ENCODE data around the gene ZNF726. TPM values are rescaled to one million over a fixed set of nuclear protein-coding genes. Genes with fewer than 3 reads are reported as not detected.
"Not testable (repeated sequence)": the region's sequence is repeated elsewhere in the genome, so short reads cannot be mapped to it uniquely, and the experiment has no call there.

Gene ZNF726
- total and polyA plus RNA-seq, 4 donors = 6.7 to 9.9 (median 8.3) TPM

GRCh38 chr19:23925285-23925684 is 10.6 kb downstream of the ZNF726 start:
- Histone ChIP-seq H3K36me3 (ENCODE audit: control insufficient read depth, insufficient read depth, low read length) (peaks cover 5% of the 10 kb centered on the region), H3K9me3 (ENCODE audit: control insufficient read depth, insufficient read depth, low read length) (no peaks in the 10 kb centered on the region), H3K4me3 (ENCODE audit: low read depth, low read length) (no peak overlapping the region), H3K4me1 (ENCODE audit: control insufficient read depth, insufficient read depth, low read length) (no peaks in the 10 kb centered on the region), H3K27me3 (ENCODE audit: control insufficient read depth, insufficient read depth, low read length) (no peaks in the 10 kb centered on the region), H3K27ac (ENCODE audit: low read depth, low read length) (no peak overlapping the region)
- DNase-seq (ENCODE audit: low read depth in 4 of 6, low spot score in 6 of 6) = no peak
- WGBS (ENCODE audit: insufficient coverage) = no CpG with 5 or more reads among the region's 5 CpGs

DNA sequence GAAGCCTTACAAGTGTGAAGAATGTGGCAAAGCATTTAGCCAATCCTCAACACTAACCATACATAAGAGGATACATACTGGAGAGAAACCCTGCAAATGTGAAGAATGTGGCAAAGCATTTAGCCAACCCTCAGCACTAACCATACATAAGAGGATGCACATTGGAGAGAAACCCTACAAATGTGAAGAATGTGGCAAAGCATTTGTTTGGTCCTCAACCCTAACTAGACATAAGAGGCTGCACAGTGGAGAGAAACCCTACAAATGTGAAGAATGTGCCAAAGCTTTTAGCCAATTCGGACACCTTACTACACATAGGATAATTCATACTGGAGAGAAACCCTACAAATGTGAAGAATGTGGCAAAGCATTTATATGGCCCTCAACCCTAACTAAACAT is 18.2 kb downstream of the ZNF726 start:
- WGBS (ENCODE audit: insufficient coverage) = no CpG with 5 or more reads among the region's 1 CpG
- DNase-seq (ENCODE audit: low read depth in 4 of 6, low spot score in 6 of 6) = no peak
- Histone ChIP-seq H3K27me3 (ENCODE audit: control insufficient read depth, insufficient read depth, low read length) (no peaks in the 10 kb centered on the region), H3K4me3 (ENCODE audit: low read depth, low read length) (no peak overlapping the region), H3K27ac (ENCODE audit: low read depth, low read length) (no peak overlapping the region), H3K36me3 (ENCODE audit: control insufficient read depth, insufficient read depth, low read length) (no peaks in the 10 kb centered on the region), H3K4me1 (ENCODE audit: control insufficient read depth, insufficient read depth, low read length) (no peaks in the 10 kb centered on the region), H3K9me3 (ENCODE audit: control insufficient read depth, insufficient read depth, low read length) (peaks cover 3% of the 10 kb centered on the region)

GRCh38 chr19:23937031-23937430 is 22.3 kb downstream of the ZNF726 start:
- not testable (repeated sequence) for DNase-seq (ENCODE audit: low read depth in 4 of 6, low spot score in 6 of 6); H3K36me3 ChIP-seq (ENCODE audit: control insufficient read depth, insufficient read depth, low read length); H3K4me1 ChIP-seq (ENCODE audit: control insufficient read depth, insufficient read depth, low read length); H3K27ac ChIP-seq (ENCODE audit: low read depth, low read length); H3K4me3 ChIP-seq (ENCODE audit: low read depth, low read length); H3K9me3 ChIP-seq (ENCODE audit: control insufficient read depth, insufficient read depth, low read length); H3K27me3 ChIP-seq (ENCODE audit: control insufficient read depth, insufficient read depth, low read length)
- 95% methylated on average over 13 of the region's 29 CpGs for WGBS (ENCODE audit: insufficient coverage)

- no CpG with 5 or more reads among the region's 1 CpG for WGBS (ENCODE audit: insufficient coverage)
- H3K4me1 ChIP-seq (ENCODE audit: control insufficient read depth, insufficient read depth, low read length) = no peaks in the 10 kb centered on the region
- H3K27ac ChIP-seq (ENCODE audit: low read depth, low read length) = no peak overlapping the region
- no peaks in the 10 kb centered on the region for H3K36me3 ChIP-seq (ENCODE audit: control insufficient read depth, insufficient read depth, low read length)
- no peaks in the 10 kb centered on the region for H3K27me3 ChIP-seq (ENCODE audit: control insufficient read depth, insufficient read depth, low read length)
- no peak for DNase-seq (ENCODE audit: low read depth in 4 of 6, low spot score in 6 of 6)
- no peaks in the 10 kb centered on the region for H3K9me3 ChIP-seq (ENCODE audit: control insufficient read depth, insufficient read depth, low read length)
- H3K4me3 ChIP-seq (ENCODE audit: low read depth, low read length) = no peak overlapping the region
Observed at GRCh38 chr19:23943411-23943810, 28.7 kb downstream of the ZNF726 start.

DNA sequence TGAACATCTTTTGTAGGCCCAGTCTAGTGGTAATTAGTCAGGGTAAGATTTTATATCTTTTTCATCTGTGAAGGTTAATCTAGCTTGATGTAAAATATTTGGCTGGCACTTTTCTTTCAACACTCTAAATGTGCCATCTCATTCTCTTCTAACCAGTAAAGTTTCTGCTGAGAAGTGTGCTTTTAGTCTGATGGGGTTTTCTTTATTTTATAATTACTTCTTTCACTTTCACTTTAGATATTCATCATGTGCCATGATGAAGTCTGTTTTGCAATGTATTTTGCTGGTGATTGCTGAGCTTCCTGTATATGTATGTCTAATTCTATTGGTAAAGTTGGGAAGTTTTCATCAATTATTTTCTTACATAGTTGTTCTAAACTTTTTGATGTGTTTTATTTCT is 31.9 kb downstream of the ZNF726 start:
- DNase-seq (ENCODE audit: low read depth in 4 of 6, low spot score in 6 of 6) = no peak
- H3K36me3 ChIP-seq (ENCODE audit: control insufficient read depth, insufficient read depth, low read length) = no peaks in the 10 kb centered on the region
- H3K4me3 ChIP-seq (ENCODE audit: low read depth, low read length) = no peak overlapping the region

GRCh38 chr19:23949611-23950010 is 34.9 kb downstream of the ZNF726 start:
- Histone ChIP-seq H3K4me3 (ENCODE audit: low read depth, low read length) (no peak overlapping the region), H3K36me3 (ENCODE audit: control insufficient read depth, insufficient read depth, low read length) (no peaks in the 10 kb centered on the region), H3K27me3 (ENCODE audit: control insufficient read depth, insufficient read depth, low read length) (no peaks in the 10 kb centered on the region), H3K27ac (ENCODE audit: low read depth, low read length) (no peak overlapping the region), H3K9me3 (ENCODE audit: control insufficient read depth, insufficient read depth, low read length) (no peaks in the 10 kb centered on the region), H3K4me1 (ENCODE audit: control insufficient read depth, insufficient read depth, low read length) (no peaks in the 10 kb centered on the region)
- no peak for DNase-seq (ENCODE audit: low read depth in 4 of 6, low spot score in 6 of 6)
- 84% methylated on average over 2 of the region's 2 CpGs for whole genome bisulfite sequencing (ENCODE audit: insufficient coverage)

More for the DNA sequence above, 31.9 kb downstream of the ZNF726 start:
- no peak overlapping the region for H3K27ac ChIP-seq (ENCODE audit: low read depth, low read length)
- no peaks in the 10 kb centered on the region for H3K27me3 ChIP-seq (ENCODE audit: control insufficient read depth, insufficient read depth, low read length)
- no peaks in the 10 kb centered on the region for H3K4me1 ChIP-seq (ENCODE audit: control insufficient read depth, insufficient read depth, low read length)
- no peaks in the 10 kb centered on the region for H3K9me3 ChIP-seq (ENCODE audit: control insufficient read depth, insufficient read depth, low read length)

- 72% methylated on average over 4 of the region's 5 CpGs for WGBS (ENCODE audit: insufficient coverage)
- no peaks in the 10 kb centered on the region for H3K27me3 ChIP-seq (ENCODE audit: control insufficient read depth, insufficient read depth, low read length)
- no peak overlapping the region for H3K27ac ChIP-seq (ENCODE audit: low read depth, low read length)
- H3K9me3 ChIP-seq (ENCODE audit: control insufficient read depth, insufficient read depth, low read length) = no peaks in the 10 kb centered on the region
- DNase-seq (ENCODE audit: low read depth in 4 of 6, low spot score in 6 of 6) = no peak
- H3K4me3 ChIP-seq (ENCODE audit: low read depth, low read length) = no peak overlapping the region
- no peaks in the 10 kb centered on the region for H3K36me3 ChIP-seq (ENCODE audit: control insufficient read depth, insufficient read depth, low read length)
- H3K4me1 ChIP-seq (ENCODE audit: control insufficient read depth, insufficient read depth, low read length) = no peaks in the 10 kb centered on the region
Observed at GRCh38 chr19:23956051-23956450, 41.4 kb downstream of the ZNF726 start.

DNA sequence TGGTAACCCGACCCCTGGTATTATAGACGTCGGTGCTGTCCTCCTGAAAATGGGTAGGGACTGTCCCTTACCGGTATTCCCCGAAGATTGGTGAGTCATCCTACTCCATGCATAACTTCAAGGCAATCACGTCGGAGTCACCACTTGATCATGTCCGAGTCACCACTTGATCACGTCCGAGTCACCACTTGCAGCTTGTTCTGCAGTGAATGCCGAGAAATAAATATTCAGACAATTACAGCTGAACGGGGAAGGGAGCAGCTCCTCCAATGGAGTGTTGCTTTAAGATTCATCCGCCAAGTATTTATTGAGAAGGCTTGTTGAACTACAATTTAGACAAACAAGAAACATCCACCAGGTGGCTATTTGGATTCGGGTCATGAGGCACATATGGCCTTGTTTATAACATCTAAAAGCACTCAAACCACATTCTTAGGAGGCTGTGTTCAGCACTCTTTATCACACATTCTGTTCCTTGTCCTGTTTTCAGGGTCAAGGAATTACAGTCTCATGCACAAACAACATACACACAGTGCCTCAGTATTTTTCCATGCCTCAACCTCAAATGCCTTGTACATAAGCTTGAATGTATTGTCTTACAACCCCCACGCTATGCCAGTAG is 43.1 kb downstream of the ZNF726 start:
- 87% methylated on average over 7 of the region's 15 CpGs for WGBS (ENCODE audit: insufficient coverage)
- Histone ChIP-seq H3K9me3 (ENCODE audit: control insufficient read depth, insufficient read depth, low read length) (no peaks in the 10 kb centered on the region), H3K36me3 (ENCODE audit: control insufficient read depth, insufficient read depth, low read length) (no peaks in the 10 kb centered on the region), H3K27me3 (ENCODE audit: control insufficient read depth, insufficient read depth, low read length) (no peaks in the 10 kb centered on the region), H3K4me3 (ENCODE audit: low read depth, low read length) (no peak overlapping the region), H3K4me1 (ENCODE audit: control insufficient read depth, insufficient read depth, low read length) (no peaks in the 10 kb centered on the region), H3K27ac (ENCODE audit: low read depth, low read length) (no peak overlapping the region)
- no peak for DNase-seq (ENCODE audit: low read depth in 4 of 6, low spot score in 6 of 6)

GRCh38 chr19:23963396-23963795 is 48.7 kb downstream of the ZNF726 start:
- DNase-seq (ENCODE audit: low read depth in 4 of 6, low spot score in 6 of 6); H3K4me1 ChIP-seq (ENCODE audit: control insufficient read depth, insufficient read depth, low read length); H3K27ac ChIP-seq (ENCODE audit: low read depth, low read length); H3K36me3 ChIP-seq (ENCODE audit: control insufficient read depth, insufficient read depth, low read length); H3K9me3 ChIP-seq (ENCODE audit: control insufficient read depth, insufficient read depth, low read length); H3K27me3 ChIP-seq (ENCODE audit: control insufficient read depth, insufficient read depth, low read length); H3K4me3 ChIP-seq (ENCODE audit: low read depth, low read length): not testable (repeated sequence)
- WGBS (ENCODE audit: insufficient coverage) = 95% methylated on average over 11 of the region's 20 CpGs

DNA sequence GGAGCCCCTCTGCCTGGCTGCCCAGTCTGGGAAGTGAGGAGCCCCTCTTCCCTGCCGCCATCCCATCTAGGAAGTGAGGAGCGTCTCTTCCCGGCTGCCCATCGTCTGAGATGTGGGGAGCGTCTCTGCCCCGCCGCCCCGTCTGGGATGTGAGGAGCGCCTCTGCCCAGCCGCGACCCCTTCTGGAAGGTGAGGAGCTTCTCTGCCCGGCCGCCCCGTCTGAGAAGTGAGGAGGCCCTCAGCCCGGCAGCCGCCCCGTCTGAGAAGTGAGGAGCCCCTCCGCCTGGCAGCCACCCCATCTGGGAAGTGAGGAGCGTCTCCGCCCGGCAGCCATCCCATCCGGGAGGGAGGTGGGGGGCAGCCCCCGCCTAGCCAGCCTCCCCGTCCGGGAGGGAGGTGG is 49.2 kb downstream of the ZNF726 start:
- 86% methylated on average over 7 of the region's 25 CpGs for WGBS (ENCODE audit: insufficient coverage)
- not testable (repeated sequence) for H3K27ac ChIP-seq (ENCODE audit: low read depth, low read length); H3K27me3 ChIP-seq (ENCODE audit: control insufficient read depth, insufficient read depth, low read length); H3K36me3 ChIP-seq (ENCODE audit: control insufficient read depth, insufficient read depth, low read length); H3K4me1 ChIP-seq (ENCODE audit: control insufficient read depth, insufficient read depth, low read length); H3K9me3 ChIP-seq (ENCODE audit: control insufficient read depth, insufficient read depth, low read length); DNase-seq (ENCODE audit: low read depth in 4 of 6, low spot score in 6 of 6); H3K4me3 ChIP-seq (ENCODE audit: low read depth, low read length)
